DND-41 (cell line): ENCODE measurements around the gene CEP131.

ENCODE experiments used
- ATAC-seq: fragments of 200-7000 bp; cut with Tn5 transposase; 3 replicates; pipeline ENCODE4 v1.9.1; 2021; ENCODE audit warnings: low read depth; ENCODE audit not compliant: insufficient read depth
- DNase-seq: peaks from one replicate; pipeline ENCODE4 v3.0.0-alpha.2; 2020
- H2AFZ ChIP-seq: 2 replicates; pipeline ENCODE4 v1.6.0; 2012; ENCODE audit warnings: low read depth, low read length
- H3K27ac ChIP-seq: 2 replicates; pipeline ENCODE4 v1.5.1; 2012; ENCODE audit warnings: low read length, inconsistent platforms
- H3K27me3 ChIP-seq: fragments of 200-600 bp; sonication (generic); 2 replicates; pipeline ENCODE4 v1.6.0; 2012; ENCODE audit warnings: low read length, mild to moderate bottlenecking, inconsistent platforms; ENCODE audit not compliant: insufficient read depth, poor library complexity
- H3K36me3 ChIP-seq: 2 replicates; pipeline ENCODE4 v1.5.1; 2012; ENCODE audit warnings: low read length, inconsistent platforms; ENCODE audit not compliant: insufficient read depth
- H3K4me1 ChIP-seq: 2 replicates; pipeline ENCODE4 v1.5.1; 2012; ENCODE audit warnings: mild to moderate bottlenecking, low read length; ENCODE audit not compliant: insufficient read depth
- H3K4me2 ChIP-seq: 2 replicates; pipeline ENCODE4 v1.6.0; 2012; ENCODE audit warnings: mild to moderate bottlenecking, moderate library complexity, low read length, inconsistent platforms; ENCODE audit not compliant: insufficient read depth
- H3K4me3 ChIP-seq, 2 experiments: fragments of 200-600 bp in 1 of 2; shearing (Covaris generic) in 1 of 2; 2 replicates each; pipeline ENCODE4 v1.5.1; 2012 to 2016; ENCODE audit warnings: inconsistent platforms in 2 of 2, low read length in 2 of 2, mild to moderate bottlenecking in 2 of 2, low read depth in 1 of 2, moderate library complexity in 1 of 2
- H3K79me2 ChIP-seq: 2 replicates; pipeline ENCODE4 v1.6.0; 2012; ENCODE audit warnings: low read length, inconsistent platforms; ENCODE audit not compliant: insufficient read depth
- H3K9ac ChIP-seq: 2 replicates; pipeline ENCODE4 v1.6.0; 2012; ENCODE audit warnings: low read depth, mild to moderate bottlenecking, inconsistent platforms, low read length, moderate library complexity
- H3K9me3 ChIP-seq: 2 replicates; pipeline ENCODE4 v1.5.1; 2012; ENCODE audit warnings: low read length, moderate library complexity, mild to moderate bottlenecking, inconsistent platforms; ENCODE audit not compliant: insufficient read depth, severe bottlenecking
- H4K20me1 ChIP-seq: 2 replicates; pipeline ENCODE4 v1.6.0; 2012; ENCODE audit warnings: low read length; ENCODE audit not compliant: insufficient read depth
- EZH2 ChIP-seq: IDR thresholded peaks from 3 replicates; pipeline ENCODE4 v1.6.1; 2012; ENCODE audit warnings: borderline replicate concordance, low read depth, mild to moderate bottlenecking, moderate library complexity, low read length, inconsistent platforms; ENCODE audit not compliant: severe bottlenecking
- TF ChIP-seq, protein P1 (sequence below): IDR thresholded peaks from 2 replicates; pipeline ENCODE4 v1.5.1; 2012; ENCODE audit warnings: borderline replicate concordance, low read length, moderate library complexity, mild to moderate bottlenecking; ENCODE audit not compliant: poor library complexity, severe bottlenecking; ENCODE audit errors: extremely low read depth

Gene CEP131

DNA sequence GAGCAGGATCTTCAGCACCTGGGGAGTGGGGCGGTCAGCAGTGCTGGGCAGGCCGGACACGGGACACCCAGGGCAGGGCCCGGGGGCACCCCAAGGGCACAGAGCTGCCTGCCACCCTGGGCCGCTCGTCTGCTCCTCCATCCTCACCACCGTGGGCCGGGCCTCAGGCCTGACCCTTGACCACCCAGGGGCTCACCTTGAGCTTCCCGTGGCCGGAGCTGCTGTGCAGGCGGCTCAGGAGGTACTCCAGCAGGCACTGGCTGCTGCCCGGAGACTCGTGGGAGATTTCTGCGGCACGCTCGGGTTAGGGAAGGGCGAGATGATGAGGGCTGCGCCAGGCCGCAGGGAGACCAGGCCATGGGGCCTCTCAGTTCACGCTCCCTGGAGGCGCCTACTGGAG, 14.0 kb upstream of the CEP131 start:
- H3K79me2 ChIP-seq, result peaks cover 65% of the 10 kb centered on the region
- TF ChIP-seq, protein P1, sequence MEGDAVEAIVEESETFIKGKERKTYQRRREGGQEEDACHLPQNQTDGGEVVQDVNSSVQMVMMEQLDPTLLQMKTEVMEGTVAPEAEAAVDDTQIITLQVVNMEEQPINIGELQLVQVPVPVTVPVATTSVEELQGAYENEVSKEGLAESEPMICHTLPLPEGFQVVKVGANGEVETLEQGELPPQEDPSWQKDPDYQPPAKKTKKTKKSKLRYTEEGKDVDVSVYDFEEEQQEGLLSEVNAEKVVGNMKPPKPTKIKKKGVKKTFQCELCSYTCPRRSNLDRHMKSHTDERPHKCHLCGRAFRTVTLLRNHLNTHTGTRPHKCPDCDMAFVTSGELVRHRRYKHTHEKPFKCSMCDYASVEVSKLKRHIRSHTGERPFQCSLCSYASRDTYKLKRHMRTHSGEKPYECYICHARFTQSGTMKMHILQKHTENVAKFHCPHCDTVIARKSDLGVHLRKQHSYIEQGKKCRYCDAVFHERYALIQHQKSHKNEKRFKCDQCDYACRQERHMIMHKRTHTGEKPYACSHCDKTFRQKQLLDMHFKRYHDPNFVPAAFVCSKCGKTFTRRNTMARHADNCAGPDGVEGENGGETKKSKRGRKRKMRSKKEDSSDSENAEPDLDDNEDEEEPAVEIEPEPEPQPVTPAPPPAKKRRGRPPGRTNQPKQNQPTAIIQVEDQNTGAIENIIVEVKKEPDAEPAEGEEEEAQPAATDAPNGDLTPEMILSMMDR, result no peak
- no peak for TF ChIP-seq EZH2

DNA sequence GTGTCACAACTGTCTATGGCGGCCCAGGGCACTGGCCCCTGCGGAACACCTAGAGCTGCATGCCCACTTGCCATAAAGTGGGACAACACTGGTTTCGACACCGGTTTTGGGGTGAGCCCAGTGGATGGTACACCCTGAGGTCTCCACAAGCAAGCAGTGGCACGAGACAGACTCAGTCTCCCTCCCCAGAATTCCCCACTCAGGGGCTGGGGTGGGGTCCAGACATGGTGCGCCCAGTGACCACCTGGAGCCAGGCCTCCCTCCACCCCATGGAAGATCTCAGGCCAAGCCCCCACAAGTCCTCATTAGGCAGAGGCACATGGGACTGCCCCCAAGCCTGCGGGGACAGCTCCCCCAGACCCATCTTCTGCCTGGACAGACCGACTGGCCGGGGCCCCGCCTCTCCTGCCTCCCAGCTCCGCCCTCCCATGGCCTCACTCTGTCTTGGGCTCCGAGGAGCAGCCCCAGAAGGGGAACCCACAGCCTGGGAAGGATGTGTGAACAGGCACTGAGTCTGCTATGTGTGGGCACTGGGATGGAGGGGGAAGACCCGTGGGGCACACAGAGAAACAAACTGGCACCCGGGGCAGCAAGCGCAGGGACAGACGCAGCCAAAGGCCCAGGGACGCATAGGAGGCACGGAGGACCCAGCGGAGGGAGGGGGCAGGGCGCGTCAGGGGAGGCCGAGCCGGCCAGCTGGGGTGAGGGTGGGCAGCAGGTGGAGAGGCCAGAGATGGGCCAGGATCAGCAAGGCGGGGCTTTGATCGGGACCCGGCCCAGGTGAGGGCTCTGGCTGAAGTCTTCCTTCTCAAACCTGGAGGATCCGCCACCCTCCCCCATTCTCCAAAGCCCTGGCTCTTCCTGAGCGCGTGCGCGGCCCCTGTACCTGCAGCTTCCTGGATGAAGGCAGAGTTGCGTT, 13.3 kb upstream of the CEP131 start:
- TF ChIP-seq, protein P1, result no peak
- Histone ChIP-seq H3K79me2 (peaks cover 60% of the 10 kb centered on the region), H3K9me3 (no peaks in the 10 kb centered on the region), H2AFZ (no peak overlapping the region), H3K27me3 (no peaks in the 10 kb centered on the region), H3K9ac (no peak overlapping the region), H3K4me3 (no peak overlapping the region), H3K4me1 (peaks cover 40% of the 10 kb centered on the region), H3K27ac (no peak overlapping the region), H3K4me2 (0 out of 2 replicates have a peak overlapping the region, but pooled peaks have one; percentile 19), H4K20me1 (peaks cover 26% of the 10 kb centered on the region), H3K36me3 (peaks cover 54% of the 10 kb centered on the region)
- DNase-seq, result no peak
- no peak for ATAC-seq

More for the DNA sequence above, 14.0 kb upstream of the CEP131 start:
- Histone ChIP-seq H3K4me3 (no peak overlapping the region), H3K4me1 (peaks cover 45% of the 10 kb centered on the region), H3K27ac (no peak overlapping the region), H2AFZ (no peak overlapping the region), H3K9me3 (no peaks in the 10 kb centered on the region), H3K27me3 (no peaks in the 10 kb centered on the region), H3K9ac (no peak overlapping the region; the same call in 1 of the 2 replicates), H3K36me3 (peaks cover 54% of the 10 kb centered on the region), H3K4me2 (peak overlapping the region; percentile 93; the same call in 1 of the 2 replicates), H4K20me1 (peaks cover 28% of the 10 kb centered on the region)
- ATAC-seq (no peak), DNase-seq (no peak)

DNA sequence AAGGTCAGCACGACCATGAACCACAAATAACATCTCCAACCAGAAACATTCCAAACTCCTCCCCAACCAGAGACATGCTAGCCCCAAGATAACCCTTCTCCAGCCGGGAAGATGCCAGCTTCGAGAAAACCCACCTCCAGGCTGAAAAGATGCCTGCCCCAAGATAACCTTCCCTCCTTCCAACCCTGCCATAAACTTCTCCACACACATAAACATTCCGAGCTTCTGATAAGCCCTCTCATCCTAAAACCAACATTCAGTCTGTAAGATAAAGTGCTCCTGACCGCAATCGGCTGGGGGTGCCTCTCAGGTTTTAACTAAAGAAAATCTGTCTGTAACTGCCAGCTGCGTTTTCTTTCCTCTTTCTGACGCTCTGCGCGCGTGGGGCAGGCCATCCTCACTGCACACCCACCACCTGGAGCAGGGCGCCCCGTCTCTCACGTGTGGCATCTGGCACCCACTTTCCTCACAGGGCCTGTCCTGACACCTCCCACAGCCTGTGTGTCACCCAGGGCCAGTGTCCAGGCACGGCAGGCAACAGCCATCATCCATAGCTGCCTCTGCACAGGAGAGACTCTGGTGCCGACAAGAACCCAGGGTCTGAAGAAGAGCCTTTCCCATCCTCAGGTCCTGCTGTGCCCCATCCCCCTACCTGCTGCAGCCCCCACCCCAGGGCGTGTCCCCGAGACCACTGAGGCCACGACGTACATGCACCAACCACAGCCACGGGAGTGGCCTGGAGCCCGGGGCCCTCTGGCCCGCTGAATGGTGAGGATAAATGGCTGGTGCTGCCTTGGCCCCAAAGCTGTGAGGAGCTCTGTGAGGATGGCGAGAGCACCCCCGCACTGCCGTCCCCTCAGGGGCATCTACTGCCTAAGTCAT, 12.4 kb upstream of the CEP131 start:
- ATAC-seq, result no peak
- peaks cover 24% of the 10 kb centered on the region for H4K20me1 ChIP-seq
- no peak overlapping the region for H3K27ac ChIP-seq

More for the DNA sequence above, 12.4 kb upstream of the CEP131 start:
- Histone ChIP-seq H3K36me3 (peaks cover 57% of the 10 kb centered on the region), H3K4me2 (peak overlapping the region; percentile 3; the same call in 1 of the 2 replicates), H3K9me3 (no peaks in the 10 kb centered on the region), H2AFZ (no peak overlapping the region), H3K79me2 (peaks cover 51% of the 10 kb centered on the region), H3K4me1 (peaks cover 31% of the 10 kb centered on the region), H3K9ac (no peak overlapping the region), H3K27me3 (no peaks in the 10 kb centered on the region), H3K4me3 (no peak overlapping the region)
- no peak for DNase-seq
- TF ChIP-seq EZH2, result no peak
- TF ChIP-seq, protein P1, result no peak
